HG03175 (cell line): Measurements from ENCODE around the gene ING5.

Experiments used
- ATAC-seq: cut with Tn5 transposase; IDR thresholded peaks from one replicate; pipeline ENCODE4 v1.9.1; 2021; ENCODE audit warnings: mild to moderate bottlenecking, moderate library complexity; ENCODE audit not compliant: unreplicated experiment

The ING5 gene

GRCh38 chr2:241774419-241775222 lies 72.8 kb downstream of the ING5 start:
- ATAC-seq: no peak

- no peak for ATAC-seq
These were observed 73.7 kb downstream of the ING5 start for GRCh38 chr2:241775223-241776177.

- ATAC-seq: no peak
These were observed 74.7 kb downstream of the ING5 start, which contains the start of gene GAL3ST2 for GRCh38 chr2:241776336-241777169. GAL3ST2 (plus strand) TSS chr2:241776822; CDS start chr2:241776956, 134 bp downstream.

- no peak for ATAC-seq
These were observed 75.4 kb downstream of the ING5 start for GRCh38 chr2:241777170-241777685.

- ATAC-seq: no peak
These were observed 76.1 kb downstream of the ING5 start for GRCh38 chr2:241777686-241778627.
